Measurements from ENCODE around the gene GIT1.

DNA sequence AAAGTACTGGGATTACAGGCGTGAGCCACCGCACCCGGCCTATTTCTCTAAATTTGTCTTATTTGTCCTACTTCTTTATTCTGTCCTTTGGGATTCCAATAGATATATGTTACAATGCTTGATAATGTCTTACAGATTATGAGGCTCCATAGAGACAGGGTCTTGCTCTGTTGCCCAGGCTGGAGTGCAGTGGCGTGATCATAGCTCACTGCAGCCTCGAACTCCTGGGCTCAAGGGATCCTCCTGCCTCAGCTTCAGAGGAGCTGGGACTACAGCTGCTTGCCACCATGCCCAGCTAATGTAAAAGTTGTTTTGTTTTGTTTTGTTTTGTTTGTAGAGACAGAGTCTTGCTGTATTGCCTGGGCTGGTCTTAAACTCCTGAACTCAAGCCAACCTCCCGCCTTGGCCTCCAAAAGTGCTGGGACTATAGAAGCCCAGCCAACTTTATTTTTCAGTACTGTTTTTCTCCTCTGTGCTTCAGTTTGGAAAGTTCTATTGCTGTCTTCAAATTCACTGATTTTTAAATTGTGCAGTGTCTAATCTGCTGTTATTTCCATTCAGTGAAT lies 13.7 kb upstream of the GIT1 start:
- no peak for TF ChIP-seq CTCF (IDR thresholded peaks at IDR 0.05)
- TF ChIP-seq POLR2AphosphoS5 (IDR thresholded peaks at IDR 0.05): no peak
- TF ChIP-seq POLR2A (IDR thresholded peaks at IDR 0.05): no peak
